ENCODE results near the gene GSPT1. TPM values are rescaled to one million over a fixed set of nuclear protein-coding genes. Genes with fewer than 3 reads are reported as not detected.

The GSPT1 gene
- total RNA-seq, 6 experiments from 2014 or later = 47.9 to 75.9 (median 50.6) TPM

- intact Hi-C loops (cut with DNase I) = no loop called here
- DNase-seq = no peak
- Histone ChIP-seq H3K36me3 (peaks cover 0 to 11% (median under 1%) of the 10 kb centered on the region in 4 donors), H3K9me3 (no peaks in the 10 kb centered on the region), H3K27me3 (no peaks in the 10 kb centered on the region), H3K4me3 (no peak overlapping the region), H3K4me1 (peaks cover 0 to 52% (median 16%) of the 10 kb centered on the region in 4 donors), H3K27ac (peak overlapping the region in 1 of 3 donors; percentile 70)
- ATAC-seq = no peak
- TF ChIP-seq CTCF (IDR thresholded peaks at IDR 0.05) = no peak
- no peak for TF ChIP-seq POLR2A (IDR thresholded peaks at IDR 0.05)
- 80% methylated on average over 2 of the region's 2 CpGs for WGBS (ENCODE audit: insufficient coverage, low coverage, low lambda C conversion rate, missing lambda C conversion rate)
Measured at GRCh38 chr16:11868412-11868980, 47.3 kb downstream of the GSPT1 start.

DNA sequence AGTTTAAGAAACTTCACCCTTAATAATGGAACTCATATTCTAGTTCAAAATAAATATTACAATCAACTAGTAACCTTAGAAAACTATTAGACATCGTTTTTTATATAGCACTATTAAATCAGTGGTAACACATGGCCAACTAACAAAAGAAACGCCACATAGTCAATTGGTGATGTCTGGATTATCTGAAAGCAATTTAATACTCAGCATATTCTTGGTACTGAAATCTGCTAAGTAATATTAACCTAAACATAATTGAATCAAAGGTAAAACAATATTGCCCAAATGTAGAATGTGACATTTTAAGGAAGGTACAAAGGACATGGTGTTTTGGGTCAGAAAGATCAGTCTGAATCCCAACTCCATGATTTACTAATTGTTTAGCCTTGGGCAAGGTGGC, 53.3 kb downstream of the GSPT1 start:
- H3K27ac ChIP-seq = no peak overlapping the region
- H3K36me3 ChIP-seq = no peaks in the 10 kb centered on the region
- TF ChIP-seq POLR2A (IDR thresholded peaks at IDR 0.05) (no peak), CTCF (IDR thresholded peaks at IDR 0.05) (no peak)
- peaks cover 0 to 24% (median 4%) of the 10 kb centered on the region in 4 donors for H3K4me1 ChIP-seq
- no peaks in the 10 kb centered on the region for H3K27me3 ChIP-seq
- DNase-seq = no peak
- WGBS (ENCODE audit: insufficient coverage, low coverage, low lambda C conversion rate, missing lambda C conversion rate) = 89% methylated on average over 2 of the region's 2 CpGs
- intact Hi-C loops (cut with DNase I) = no loop called here
- H3K9me3 ChIP-seq = no peaks in the 10 kb centered on the region
- no peak overlapping the region for H3K4me3 ChIP-seq
- ATAC-seq = no peak

- no peak overlapping the region for H3K27ac ChIP-seq
- TF ChIP-seq CTCF (IDR thresholded peaks at IDR 0.05) = no peak
- TF ChIP-seq POLR2A (IDR thresholded peaks at IDR 0.05) = no peak
- DNase-seq (no peak), ATAC-seq (no peak)
- peaks cover 0 to 8% (median 2%) of the 10 kb centered on the region in 4 donors for H3K4me1 ChIP-seq
- H3K4me3 ChIP-seq = no peak overlapping the region
- H3K36me3 ChIP-seq = no peaks in the 10 kb centered on the region
- WGBS (ENCODE audit: insufficient coverage, low coverage, low lambda C conversion rate, missing lambda C conversion rate) = 87% methylated on average over 4 of the region's 4 CpGs
- H3K27me3 ChIP-seq = no peaks in the 10 kb centered on the region
- intact Hi-C loops (cut with DNase I) = no loop called here
- H3K9me3 ChIP-seq = no peaks in the 10 kb centered on the region
Measured at GRCh38 chr16:11857161-11857560, 58.6 kb downstream of the GSPT1 start.

DNA sequence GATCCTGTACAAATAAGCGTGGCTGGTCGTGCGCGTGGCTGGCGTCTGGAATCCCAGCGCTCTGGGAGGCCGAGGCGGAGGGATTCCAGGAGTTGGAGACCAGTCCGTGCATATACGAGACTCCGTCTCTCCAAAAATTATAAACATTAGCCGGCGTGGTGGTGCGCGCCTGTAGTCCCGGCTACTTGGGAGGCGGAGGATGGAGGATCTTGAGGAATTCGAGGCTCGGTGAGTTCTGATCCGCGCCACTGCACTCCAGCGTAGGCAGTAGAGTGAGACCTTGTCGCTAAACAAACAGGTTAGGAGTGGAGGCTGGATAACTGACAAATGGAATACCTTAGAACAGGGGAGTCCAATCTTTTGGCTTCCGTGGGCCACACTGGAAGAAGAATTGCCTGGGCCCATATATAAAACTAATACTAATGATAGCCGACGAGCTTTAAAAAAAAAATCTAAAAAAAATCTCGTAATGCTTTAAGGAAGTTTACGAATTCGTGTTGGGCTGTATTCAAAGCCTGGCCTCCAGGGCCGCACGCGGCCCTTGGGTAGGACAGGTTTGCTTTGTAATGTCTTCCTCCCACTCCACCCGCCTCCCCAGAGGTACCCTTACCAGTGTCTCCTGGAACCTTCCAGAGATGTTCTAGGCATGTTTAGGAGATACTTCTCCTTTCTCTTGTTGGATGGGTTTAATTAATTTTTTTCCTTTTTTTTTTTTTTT, 63.5 kb downstream of the GSPT1 start:
- Histone ChIP-seq H3K27ac (peak overlapping the region; percentile 71 to 87 (median 75)), H3K4me1 (peaks cover 0 to 21% (median 7%) of the 10 kb centered on the region in 4 donors), H3K27me3 (no peaks in the 10 kb centered on the region), H3K36me3 (peaks cover 0 to 28% (median 5%) of the 10 kb centered on the region in 4 donors), H3K9me3 (no peaks in the 10 kb centered on the region), H3K4me3 (peak overlapping the region; percentile 63 to 94 (median 87))
- TF ChIP-seq CTCF (IDR thresholded peaks at IDR 0.05) = no peak
- TF ChIP-seq POLR2A (IDR thresholded peaks at IDR 0.05) = no peak
- WGBS (ENCODE audit: insufficient coverage, low coverage, low lambda C conversion rate, missing lambda C conversion rate) = 24% methylated on average over 29 of the region's 33 CpGs
- intact Hi-C loops (cut with DNase I) = no loop called here
- ATAC-seq = peak in 2 of 4 donors; percentile 3 to 4
- no peak for DNase-seq
